Parathyroid adenoma (tissue), 2 donors: Measurements from ENCODE around the gene SLC6A9.

Experiments used
- H2AFZ ChIP-seq: fragments of 300-600 bp; sonication (generic); one replicate; pipeline ENCODE4 v1.7.0; 2017; ENCODE audit warnings: antibody characterized with exemption, mild to moderate bottlenecking
- H3K27ac ChIP-seq: fragments of 300-600 bp; sonication (generic); one replicate; pipeline ENCODE4 v1.7.0; 2017
- H3K27me3 ChIP-seq: fragments of 300-600 bp; sonication (generic); one replicate; pipeline ENCODE4 v1.7.0; 2017; ENCODE audit warnings: low read length; ENCODE audit not compliant: control insufficient read depth, insufficient read depth
- H3K36me3 ChIP-seq: fragments of 300-600 bp; sonication (generic); one replicate; pipeline ENCODE4 v1.7.0; 2017; ENCODE audit warnings: low read length; ENCODE audit not compliant: control insufficient read depth, insufficient read depth
- H3K4me1 ChIP-seq: fragments of 300-600 bp; sonication (generic); one replicate; pipeline ENCODE4 v1.7.0; 2017; ENCODE audit warnings: control low read depth
- H3K4me2 ChIP-seq: fragments of 300-600 bp; sonication (generic); one replicate; pipeline ENCODE4 v1.7.0; 2017; ENCODE audit warnings: low read length
- H3K4me3 ChIP-seq: fragments of 300-600 bp; sonication (generic); one replicate; pipeline ENCODE4 v1.7.0; 2017; ENCODE audit warnings: low read depth, low read length
- H3K79me2 ChIP-seq: fragments of 300-600 bp; sonication (generic); one replicate; pipeline ENCODE4 v1.7.0; 2017; ENCODE audit warnings: control low read depth
- H3K9ac ChIP-seq: fragments of 300-600 bp; sonication (generic); one replicate; pipeline ENCODE4 v1.7.0; 2017; ENCODE audit warnings: mild to moderate bottlenecking
- H3K9me3 ChIP-seq: fragments of 300-600 bp; sonication (generic); one replicate; pipeline ENCODE4 v1.7.0; 2017; ENCODE audit warnings: low read length; ENCODE audit not compliant: control insufficient read depth
- CTCF ChIP-seq: fragments of 300-600 bp; sonication (generic); IDR thresholded peaks from one replicate; pipeline ENCODE4 v1.7.0; 2017; ENCODE audit warnings: antibody characterized with exemption, mild to moderate bottlenecking
- donor health status: primary hyperparathyroidism.

The SLC6A9 gene

GRCh38 chr1:43961692-43962091 lies 69.6 kb downstream of the SLC6A9 start:
- Histone ChIP-seq H3K9me3 (no peaks in the 10 kb centered on the region), H3K36me3 (no peaks in the 10 kb centered on the region), H3K27me3 (no peaks in the 10 kb centered on the region), H3K4me2 (no peak overlapping the region), H2AFZ (no peak overlapping the region), H3K79me2 (no peaks in the 10 kb centered on the region), H3K4me1 (no peaks in the 10 kb centered on the region), H3K4me3 (no peak overlapping the region), H3K27ac (no peak overlapping the region), H3K9ac (no peak overlapping the region)
- no peak for TF ChIP-seq CTCF

- no peak overlapping the region for H3K9ac ChIP-seq
Observed at GRCh38 chr1:43960798-43961197, 70.5 kb downstream of the SLC6A9 start.

DNA sequence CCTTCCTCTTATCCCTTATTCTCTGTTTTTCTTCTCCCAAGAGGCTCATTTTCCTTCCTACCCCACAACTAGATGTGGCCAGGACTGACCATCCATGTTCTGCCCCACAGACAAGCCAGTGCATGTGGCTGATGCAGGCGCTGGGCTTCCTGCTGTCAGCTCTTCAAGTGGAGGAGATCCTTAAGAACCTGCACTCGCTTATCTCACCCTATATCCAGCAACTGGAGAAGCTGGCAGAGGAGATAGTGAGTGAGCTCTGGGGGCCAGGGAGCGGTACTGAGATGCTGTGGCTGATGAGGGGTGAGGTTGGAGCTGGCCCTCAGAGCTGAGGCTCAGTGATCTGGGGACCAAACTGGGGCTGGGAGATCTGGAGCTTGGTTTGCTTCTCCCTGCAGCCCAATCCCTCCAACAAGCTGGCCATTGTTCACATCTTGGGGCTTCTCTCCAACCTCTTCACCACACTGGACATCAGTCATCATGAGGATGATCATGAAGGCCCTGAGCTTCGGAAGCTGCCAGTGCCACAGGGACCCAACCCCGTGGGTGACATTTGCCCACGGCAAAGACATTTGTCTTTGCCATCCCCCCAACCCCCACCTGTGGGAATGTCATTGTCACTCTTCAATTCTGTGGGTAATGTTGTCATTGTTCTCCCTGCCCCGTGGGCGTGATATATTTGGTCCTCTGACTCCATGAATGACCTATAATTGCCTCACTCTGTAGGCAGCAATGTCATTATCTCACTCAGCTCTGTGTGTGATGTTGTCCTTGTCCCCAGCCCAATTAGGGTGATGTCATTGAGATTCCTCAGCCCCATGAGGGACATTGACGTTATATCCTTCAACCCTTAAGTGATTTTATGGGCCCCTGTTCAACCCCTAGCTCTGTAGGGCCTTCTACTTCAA lies 72.7 kb downstream of the SLC6A9 start:
- H3K36me3 ChIP-seq = no peaks in the 10 kb centered on the region
- H3K27ac ChIP-seq = no peak overlapping the region
- no peak overlapping the region for H3K4me2 ChIP-seq

More at GRCh38 chr1:43960798-43961197, 70.5 kb downstream of the SLC6A9 start:
- H3K36me3 ChIP-seq = no peaks in the 10 kb centered on the region
- H3K79me2 ChIP-seq = no peaks in the 10 kb centered on the region
- no peak overlapping the region for H3K4me3 ChIP-seq
- TF ChIP-seq CTCF = no peak
- no peaks in the 10 kb centered on the region for H3K9me3 ChIP-seq
- no peaks in the 10 kb centered on the region for H3K27me3 ChIP-seq
- H2AFZ ChIP-seq = no peak overlapping the region
- H3K4me1 ChIP-seq = no peaks in the 10 kb centered on the region
- H3K4me2 ChIP-seq = no peak overlapping the region
- no peak overlapping the region for H3K27ac ChIP-seq

DNA sequence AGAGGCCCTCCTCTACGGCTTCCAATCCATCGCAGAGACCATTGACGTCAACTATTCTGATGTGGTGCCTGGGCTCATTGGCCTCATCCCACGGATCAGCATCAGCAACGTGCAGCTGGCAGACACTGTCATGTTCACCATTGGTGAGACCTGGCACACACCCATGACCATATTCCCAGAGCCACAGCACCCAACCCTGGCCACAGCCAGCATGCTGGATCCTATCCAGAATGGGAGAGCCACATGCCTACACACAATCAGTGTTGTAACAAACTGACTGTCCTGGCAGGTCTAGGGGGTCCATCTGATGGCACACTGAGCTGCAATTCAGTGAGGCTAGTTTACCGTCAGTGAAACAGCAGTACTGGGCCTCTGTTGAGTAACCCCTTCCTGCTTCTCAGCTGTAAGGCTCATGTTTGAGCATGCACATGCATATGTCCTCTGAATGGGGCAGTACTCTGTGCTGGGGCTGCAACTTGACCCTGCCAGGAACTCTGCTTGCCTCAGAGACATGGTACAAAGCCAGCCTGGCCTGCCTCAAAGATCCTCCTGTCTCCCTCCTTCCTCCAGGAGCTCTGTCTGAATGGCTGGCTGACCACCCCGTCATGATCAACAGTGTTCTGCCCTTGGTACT lies 73.7 kb downstream of the SLC6A9 start:
- Histone ChIP-seq H3K9ac (no peak overlapping the region), H3K4me2 (no peak overlapping the region), H3K27ac (no peak overlapping the region), H3K36me3 (no peaks in the 10 kb centered on the region), H2AFZ (no peak overlapping the region), H3K9me3 (no peaks in the 10 kb centered on the region), H3K27me3 (no peaks in the 10 kb centered on the region), H3K4me3 (no peak overlapping the region), H3K79me2 (no peaks in the 10 kb centered on the region), H3K4me1 (peaks cover 3% of the 10 kb centered on the region)
- no peak for TF ChIP-seq CTCF

More for the DNA sequence above, 72.7 kb downstream of the SLC6A9 start:
- Histone ChIP-seq H3K27me3 (no peaks in the 10 kb centered on the region), H3K4me3 (no peak overlapping the region), H3K79me2 (no peaks in the 10 kb centered on the region), H3K4me1 (no peaks in the 10 kb centered on the region), H3K9me3 (no peaks in the 10 kb centered on the region), H3K9ac (no peak overlapping the region), H2AFZ (no peak overlapping the region)
- no peak for TF ChIP-seq CTCF
